ENCODE measurements around the gene JMJD8.

- TF ChIP-seq POLR2A (IDR thresholded peaks at IDR 0.05): no peak
- no peak for TF ChIP-seq CTCF (IDR thresholded peaks at IDR 0.05)
These were observed 26.9 kb upstream of the JMJD8 start for GRCh38 chr16:711084-711483.

Measured in vagina (tissue), 2 donors.